ENCODE data around the gene BLOC1S6. TPM values are rescaled to one million over a fixed set of nuclear protein-coding genes. Genes with fewer than 3 reads are reported as not detected.

The BLOC1S6 gene
- polyA plus RNA-seq, 1 donor from 2014 or later: 179 TPM

DNA sequence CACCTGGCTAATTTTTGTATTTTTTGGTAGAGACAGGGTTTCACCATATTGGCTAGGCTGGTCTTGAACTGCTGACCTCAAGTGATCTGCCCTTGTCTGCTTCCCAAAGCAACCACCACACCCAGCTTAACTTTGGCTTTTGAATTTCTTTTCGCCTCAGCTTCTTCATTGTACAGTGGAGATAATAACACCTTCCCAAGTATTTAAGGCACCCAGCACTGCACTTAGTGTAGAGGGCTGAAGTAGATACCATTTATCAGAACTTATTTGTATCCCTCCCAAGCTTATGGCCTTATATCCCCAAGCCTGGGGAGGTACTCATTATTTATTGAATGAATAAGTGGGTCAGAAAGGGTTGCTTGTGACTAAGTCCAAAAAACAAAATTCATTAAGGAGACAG is 50.0 kb downstream of the BLOC1S6 start:
- Histone ChIP-seq H3K9ac (ENCODE audit: low read length) (no peak overlapping the region), H3K9me2 (ENCODE audit: insufficient read depth, low read length) (no peaks in the 10 kb centered on the region), H3K9me3 (ENCODE audit: low read length) (peaks cover 5% of the 10 kb centered on the region), H2AFZ (ENCODE audit: low read depth, low read length) (no peak overlapping the region), H3K4me2 (ENCODE audit: low read length) (no peak overlapping the region), H4K20me1 (ENCODE audit: insufficient read depth) (no peaks in the 10 kb centered on the region), H3F3A (ENCODE audit: insufficient read depth, low read length, poor library complexity, severe bottlenecking) (no peaks in the 10 kb centered on the region), H3K27ac (ENCODE audit: low read length) (no peak overlapping the region), H3K27me3 (ENCODE audit: insufficient read depth, low read depth, low read length) (peaks cover 21% of the 10 kb centered on the region), H3K4me3 (ENCODE audit: low read length) (no peak overlapping the region), H3K79me2 (replicated peaks; ENCODE audit: insufficient read depth, low read length) (no peaks in the 10 kb centered on the region), H3K36me3 (ENCODE audit: insufficient read depth, low read length) (no peaks in the 10 kb centered on the region)
- TF ChIP-seq EP300 (conservative IDR thresholded peaks at IDR 0.05; ENCODE audit: poor library complexity, severe bottlenecking) (no peak), MXI1 (conservative IDR thresholded peaks at IDR 0.05; ENCODE audit: poor library complexity, severe bottlenecking) (no peak), POLR2AphosphoS5 (IDR thresholded peaks at IDR 0.05) (no peak), RAD21 (conservative IDR thresholded peaks at IDR 0.05) (no peak), SMC3 (conservative IDR thresholded peaks at IDR 0.05; ENCODE audit: poor library complexity) (no peak)
- TF ChIP-seq, protein P1, sequence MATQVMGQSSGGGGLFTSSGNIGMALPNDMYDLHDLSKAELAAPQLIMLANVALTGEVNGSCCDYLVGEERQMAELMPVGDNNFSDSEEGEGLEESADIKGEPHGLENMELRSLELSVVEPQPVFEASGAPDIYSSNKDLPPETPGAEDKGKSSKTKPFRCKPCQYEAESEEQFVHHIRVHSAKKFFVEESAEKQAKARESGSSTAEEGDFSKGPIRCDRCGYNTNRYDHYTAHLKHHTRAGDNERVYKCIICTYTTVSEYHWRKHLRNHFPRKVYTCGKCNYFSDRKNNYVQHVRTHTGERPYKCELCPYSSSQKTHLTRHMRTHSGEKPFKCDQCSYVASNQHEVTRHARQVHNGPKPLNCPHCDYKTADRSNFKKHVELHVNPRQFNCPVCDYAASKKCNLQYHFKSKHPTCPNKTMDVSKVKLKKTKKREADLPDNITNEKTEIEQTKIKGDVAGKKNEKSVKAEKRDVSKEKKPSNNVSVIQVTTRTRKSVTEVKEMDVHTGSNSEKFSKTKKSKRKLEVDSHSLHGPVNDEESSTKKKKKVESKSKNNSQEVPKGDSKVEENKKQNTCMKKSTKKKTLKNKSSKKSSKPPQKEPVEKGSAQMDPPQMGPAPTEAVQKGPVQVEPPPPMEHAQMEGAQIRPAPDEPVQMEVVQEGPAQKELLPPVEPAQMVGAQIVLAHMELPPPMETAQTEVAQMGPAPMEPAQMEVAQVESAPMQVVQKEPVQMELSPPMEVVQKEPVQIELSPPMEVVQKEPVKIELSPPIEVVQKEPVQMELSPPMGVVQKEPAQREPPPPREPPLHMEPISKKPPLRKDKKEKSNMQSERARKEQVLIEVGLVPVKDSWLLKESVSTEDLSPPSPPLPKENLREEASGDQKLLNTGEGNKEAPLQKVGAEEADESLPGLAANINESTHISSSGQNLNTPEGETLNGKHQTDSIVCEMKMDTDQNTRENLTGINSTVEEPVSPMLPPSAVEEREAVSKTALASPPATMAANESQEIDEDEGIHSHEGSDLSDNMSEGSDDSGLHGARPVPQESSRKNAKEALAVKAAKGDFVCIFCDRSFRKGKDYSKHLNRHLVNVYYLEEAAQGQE (IDR thresholded peaks at IDR 0.05; ENCODE audit: borderline replicate concordance): no peak

GRCh38 chr15:45637552-45638033 is 50.4 kb downstream of the BLOC1S6 start:
- H3K9me2 ChIP-seq (ENCODE audit: insufficient read depth, low read length): no peaks in the 10 kb centered on the region
- H3K27ac ChIP-seq (ENCODE audit: low read length): no peak overlapping the region
- no peak overlapping the region for H2AFZ ChIP-seq (ENCODE audit: low read depth, low read length)

More at GRCh38 chr15:45637552-45638033, 50.4 kb downstream of the BLOC1S6 start:
- H3K9ac ChIP-seq (ENCODE audit: low read length): no peak overlapping the region
- no peaks in the 10 kb centered on the region for H3F3A ChIP-seq (ENCODE audit: insufficient read depth, low read length, poor library complexity, severe bottlenecking)
- H3K27me3 ChIP-seq (ENCODE audit: insufficient read depth, low read depth, low read length): peaks cover 21% of the 10 kb centered on the region
- no peak overlapping the region for H3K4me2 ChIP-seq (ENCODE audit: low read length)
- H3K9me3 ChIP-seq (ENCODE audit: low read length): peaks cover 5% of the 10 kb centered on the region
- no peaks in the 10 kb centered on the region for H3K36me3 ChIP-seq (ENCODE audit: insufficient read depth, low read length)
- no peak overlapping the region for H3K4me3 ChIP-seq (ENCODE audit: low read length)
- no peaks in the 10 kb centered on the region for H3K79me2 ChIP-seq (replicated peaks; ENCODE audit: insufficient read depth, low read length)
- H4K20me1 ChIP-seq (ENCODE audit: insufficient read depth): no peaks in the 10 kb centered on the region
- TF ChIP-seq RAD21 (conservative IDR thresholded peaks at IDR 0.05) (no peak), EP300 (conservative IDR thresholded peaks at IDR 0.05; ENCODE audit: poor library complexity, severe bottlenecking) (no peak), SMC3 (conservative IDR thresholded peaks at IDR 0.05; ENCODE audit: poor library complexity) (no peak), POLR2AphosphoS5 (IDR thresholded peaks at IDR 0.05) (no peak), MXI1 (conservative IDR thresholded peaks at IDR 0.05; ENCODE audit: poor library complexity, severe bottlenecking) (no peak), TAF1 (IDR thresholded peaks at IDR 0.05; ENCODE audit: low read depth) (no peak)
- TF ChIP-seq, protein P1 (IDR thresholded peaks at IDR 0.05; ENCODE audit: borderline replicate concordance): no peak

All from neural cell (in vitro differentiated cells).